ENCODE data around the gene CDR2L. TPM values are rescaled to one million over a fixed set of nuclear protein-coding genes. Genes with fewer than 3 reads are reported as not detected.
A peak's percentile ranks its signal among the peaks of the same experiment; 100 is the strongest.

The CDR2L gene
- total RNA-seq, 1 donor from 2014 or later, result 34.9 TPM

DNA sequence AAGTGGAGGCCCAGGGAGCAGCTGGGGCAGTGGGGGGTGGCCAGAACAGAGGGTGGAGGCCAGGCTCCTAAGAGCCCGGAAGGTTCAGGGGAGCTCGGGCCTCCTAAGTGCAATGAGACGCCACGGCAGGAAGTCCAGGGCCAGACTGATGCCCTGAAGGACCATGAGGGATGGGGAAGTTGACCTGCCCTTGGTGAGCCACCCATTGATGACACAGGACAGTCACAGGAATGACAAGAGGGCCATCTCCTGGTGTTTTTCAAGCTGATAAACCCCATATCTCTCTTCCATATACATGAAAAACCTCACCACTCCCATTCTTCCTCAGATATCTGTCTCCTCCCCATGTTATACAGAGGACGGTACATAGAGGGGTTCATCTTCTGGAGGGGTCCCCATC, 19.2 kb downstream of the CDR2L start:
- H3K36me3 Mint-ChIP-seq, result peaks cover 8% of the 10 kb centered on the region
- peak overlapping the region; percentile 46 for H3K27ac Mint-ChIP-seq
- H3K4me1 Mint-ChIP-seq (ENCODE audit: unreplicated experiment), result peaks cover 8% of the 10 kb centered on the region
- no peaks in the 10 kb centered on the region for H3K9me3 Mint-ChIP-seq
- DNase-seq (ENCODE audit: extremely low spot score, unreplicated experiment), result no peak
- H3K4me3 Mint-ChIP-seq, result no peak overlapping the region
- TF ChIP-seq, protein P1, sequence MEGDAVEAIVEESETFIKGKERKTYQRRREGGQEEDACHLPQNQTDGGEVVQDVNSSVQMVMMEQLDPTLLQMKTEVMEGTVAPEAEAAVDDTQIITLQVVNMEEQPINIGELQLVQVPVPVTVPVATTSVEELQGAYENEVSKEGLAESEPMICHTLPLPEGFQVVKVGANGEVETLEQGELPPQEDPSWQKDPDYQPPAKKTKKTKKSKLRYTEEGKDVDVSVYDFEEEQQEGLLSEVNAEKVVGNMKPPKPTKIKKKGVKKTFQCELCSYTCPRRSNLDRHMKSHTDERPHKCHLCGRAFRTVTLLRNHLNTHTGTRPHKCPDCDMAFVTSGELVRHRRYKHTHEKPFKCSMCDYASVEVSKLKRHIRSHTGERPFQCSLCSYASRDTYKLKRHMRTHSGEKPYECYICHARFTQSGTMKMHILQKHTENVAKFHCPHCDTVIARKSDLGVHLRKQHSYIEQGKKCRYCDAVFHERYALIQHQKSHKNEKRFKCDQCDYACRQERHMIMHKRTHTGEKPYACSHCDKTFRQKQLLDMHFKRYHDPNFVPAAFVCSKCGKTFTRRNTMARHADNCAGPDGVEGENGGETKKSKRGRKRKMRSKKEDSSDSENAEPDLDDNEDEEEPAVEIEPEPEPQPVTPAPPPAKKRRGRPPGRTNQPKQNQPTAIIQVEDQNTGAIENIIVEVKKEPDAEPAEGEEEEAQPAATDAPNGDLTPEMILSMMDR (conservative IDR thresholded peaks at IDR 0.05), result no peak
- H3K27me3 Mint-ChIP-seq, result no peaks in the 10 kb centered on the region

DNA sequence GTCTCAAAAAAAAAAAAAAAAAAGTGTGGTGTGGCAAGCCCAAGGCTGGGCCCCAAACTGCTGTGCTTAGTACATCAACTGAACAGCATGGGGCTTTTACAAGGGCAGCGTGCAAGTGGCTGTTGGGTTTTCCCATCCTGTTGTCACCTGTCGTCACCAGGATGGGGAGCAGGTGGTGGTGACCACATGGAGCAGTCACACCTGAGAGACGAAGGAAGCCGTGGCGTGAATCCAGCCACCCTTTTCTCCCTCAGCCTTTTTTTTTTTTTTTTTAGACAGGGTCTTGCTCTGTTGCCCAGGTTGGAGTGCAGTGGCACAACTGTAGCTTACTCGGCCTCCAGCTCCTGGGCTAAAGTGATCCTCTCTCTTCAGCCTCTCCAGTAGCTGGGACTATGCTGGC, 20.9 kb downstream of the CDR2L start:
- no peaks in the 10 kb centered on the region for H3K27me3 Mint-ChIP-seq
- H3K27ac Mint-ChIP-seq, result no peak overlapping the region
- TF ChIP-seq, protein P1 (conservative IDR thresholded peaks at IDR 0.05), result no peak
- peaks cover 16% of the 10 kb centered on the region for H3K4me1 Mint-ChIP-seq (ENCODE audit: unreplicated experiment)
- H3K9me3 Mint-ChIP-seq, result no peaks in the 10 kb centered on the region
- H3K4me3 Mint-ChIP-seq, result no peak overlapping the region
- no peak for DNase-seq (ENCODE audit: extremely low spot score, unreplicated experiment)
- H3K36me3 Mint-ChIP-seq, result peaks cover 4% of the 10 kb centered on the region

DNA sequence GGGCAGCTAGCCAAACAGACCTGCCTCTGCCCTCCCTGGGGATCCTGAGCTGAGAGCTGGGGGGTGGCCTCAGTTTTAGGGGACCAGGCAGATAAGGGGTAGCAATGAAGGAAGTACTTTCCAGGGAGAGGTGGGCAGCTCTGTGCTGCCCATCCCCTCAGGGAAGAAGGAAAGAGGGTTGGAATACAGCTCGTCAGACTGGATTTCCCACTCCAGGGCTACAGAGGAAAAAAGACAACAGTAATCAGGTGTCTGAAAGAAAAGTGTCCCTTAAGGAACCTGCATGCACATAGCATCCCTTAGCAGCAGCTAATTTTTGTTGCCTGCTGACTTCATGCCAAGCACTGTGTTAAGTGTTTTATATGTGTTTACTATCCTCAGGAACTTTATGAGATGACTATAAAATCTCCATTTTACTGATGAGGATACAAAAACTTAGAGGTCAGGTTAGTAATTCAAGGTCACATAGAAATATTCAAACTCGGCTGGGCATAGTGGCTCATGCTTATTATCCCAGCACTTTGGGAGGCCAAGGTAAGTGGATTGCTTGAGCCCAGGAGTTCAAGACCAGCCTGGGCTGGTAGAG, 21.8 kb downstream of the CDR2L start:
- Mint-ChIP-seq H3K27me3 (no peaks in the 10 kb centered on the region), H3K36me3 (peaks cover 7% of the 10 kb centered on the region), H3K27ac (peak overlapping the region; percentile 94), H3K4me3 (peak overlapping the region; percentile 66), H3K9me3 (no peaks in the 10 kb centered on the region), H3K4me1 (ENCODE audit: unreplicated experiment) (peaks cover 22% of the 10 kb centered on the region)
- no peak for DNase-seq (ENCODE audit: extremely low spot score, unreplicated experiment)
- TF ChIP-seq, protein P1 (conservative IDR thresholded peaks at IDR 0.05), result no peak

DNA sequence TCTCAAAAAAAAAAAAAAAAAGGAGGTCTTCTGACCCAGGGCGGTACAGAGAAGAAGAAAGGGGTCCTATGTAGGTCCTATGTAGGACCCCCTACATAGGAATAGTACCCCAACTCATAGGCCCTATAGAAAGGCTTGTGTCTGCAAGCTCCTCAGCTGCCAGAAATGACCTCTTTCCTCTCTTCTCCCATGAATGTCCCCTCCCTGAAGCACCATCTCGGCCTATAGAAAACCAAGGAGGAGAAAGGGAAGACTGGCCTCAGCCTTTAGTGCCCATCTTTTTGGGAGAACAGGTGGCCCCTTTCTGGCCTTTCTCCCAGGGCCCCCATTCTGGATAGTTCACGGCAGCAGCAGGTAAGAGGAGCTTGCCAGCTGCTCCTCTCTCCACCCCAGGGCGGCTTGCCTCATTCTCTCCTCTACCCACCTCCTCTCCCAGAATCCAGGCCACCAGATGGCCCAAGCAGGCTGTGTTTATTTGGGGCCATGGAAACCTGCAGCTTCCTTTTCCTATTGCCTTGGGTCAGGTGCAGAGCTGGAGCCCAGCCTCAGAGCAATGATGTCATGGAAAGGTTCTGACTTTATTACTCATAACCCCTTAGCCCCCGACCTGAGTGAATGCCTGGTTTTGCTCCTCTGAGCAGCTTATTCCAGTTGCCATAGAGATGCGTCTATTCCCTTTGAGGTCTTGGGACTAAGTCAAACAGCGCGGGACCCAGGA, 23.4 kb downstream of the CDR2L start:
- Mint-ChIP-seq H3K4me3 (peak overlapping the region; percentile 94), H3K36me3 (peaks cover 12% of the 10 kb centered on the region), H3K27me3 (no peaks in the 10 kb centered on the region), H3K27ac (peak overlapping the region; percentile 91), H3K4me1 (ENCODE audit: unreplicated experiment) (peaks cover 22% of the 10 kb centered on the region), H3K9me3 (no peaks in the 10 kb centered on the region)
- TF ChIP-seq, protein P1 (conservative IDR thresholded peaks at IDR 0.05), result no peak
- no peak for DNase-seq (ENCODE audit: extremely low spot score, unreplicated experiment)

DNA sequence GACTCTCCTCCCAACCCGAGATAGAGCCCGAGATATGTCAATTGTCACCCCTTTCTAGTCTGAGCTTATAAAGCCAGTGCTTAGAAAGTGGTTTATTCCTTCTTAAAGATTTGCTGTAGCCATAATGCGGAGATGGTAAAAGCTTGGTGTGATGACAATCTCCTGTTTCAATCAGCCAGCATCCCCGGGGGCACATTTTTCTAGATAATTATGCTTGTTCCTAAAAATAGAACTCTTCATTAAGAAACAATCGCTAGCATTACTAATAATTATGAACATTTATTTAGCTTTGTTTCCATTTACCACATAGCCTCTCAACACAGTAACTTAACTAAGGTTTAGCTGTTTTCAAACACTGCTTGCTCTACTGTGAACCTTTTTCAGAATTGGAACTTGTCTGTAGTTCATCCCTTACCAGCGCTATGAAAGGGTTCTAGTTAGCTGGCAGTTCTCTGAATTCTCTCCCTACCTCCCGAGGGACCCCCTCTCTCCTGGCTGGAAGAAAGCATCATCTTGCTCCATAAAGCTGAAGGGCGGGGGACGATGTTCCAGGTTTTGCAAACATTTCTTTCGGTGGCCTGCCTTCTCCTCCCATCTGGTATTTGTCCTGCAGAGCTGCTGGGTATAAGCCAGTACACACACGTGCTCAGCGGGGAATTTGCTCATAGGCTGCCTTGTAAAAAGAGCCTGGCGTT, 24.1 kb downstream of the CDR2L start:
- DNase-seq (ENCODE audit: extremely low spot score, unreplicated experiment), result no peak
- H3K27ac Mint-ChIP-seq, result peak overlapping the region; percentile 91
- peaks cover 22% of the 10 kb centered on the region for H3K4me1 Mint-ChIP-seq (ENCODE audit: unreplicated experiment)
- no peaks in the 10 kb centered on the region for H3K27me3 Mint-ChIP-seq
- H3K36me3 Mint-ChIP-seq, result peaks cover 8% of the 10 kb centered on the region
- no peaks in the 10 kb centered on the region for H3K9me3 Mint-ChIP-seq
- peak overlapping the region; percentile 94 for H3K4me3 Mint-ChIP-seq
- TF ChIP-seq, protein P1 (conservative IDR thresholded peaks at IDR 0.05), result no peak
